ENCODE data around the gene KRTAP19-6. TPM values are rescaled to one million over a fixed set of nuclear protein-coding genes. Genes with fewer than 3 reads are reported as not detected.
"Not testable (repeated sequence)": the region's sequence is repeated elsewhere in the genome, so short reads cannot be mapped to it uniquely, and the experiment has no call there.

KRTAP19-6 gene
- total RNA-seq, result not detected

- no peak for DNase-seq
Measured at GRCh38 chr21:30541764-30542163, at the start of gene KRTAP19-6. Gene KRTAP19-6, minus strand, starts transcription at chr21:30541864. Its CDS starts 31 bp downstream, at chr21:30541833.

- no peak for DNase-seq
Measured at GRCh38 chr21:30590297-30590696, 48.6 kb upstream of the KRTAP19-6 start, which contains the start of gene KRTAP22-2. Gene KRTAP22-2, minus strand, starts transcription at chr21:30590397.

- DNase-seq, result no peak
Measured at GRCh38 chr21:30582870-30583269, 41.2 kb upstream of the KRTAP19-6 start.

GRCh38 chr21:30580132-30580531 lies 38.5 kb upstream of the KRTAP19-6 start:
- DNase-seq, result no peak

- no peak for DNase-seq
Measured at GRCh38 chr21:30579346-30579745, 37.7 kb upstream of the KRTAP19-6 start.

DNA sequence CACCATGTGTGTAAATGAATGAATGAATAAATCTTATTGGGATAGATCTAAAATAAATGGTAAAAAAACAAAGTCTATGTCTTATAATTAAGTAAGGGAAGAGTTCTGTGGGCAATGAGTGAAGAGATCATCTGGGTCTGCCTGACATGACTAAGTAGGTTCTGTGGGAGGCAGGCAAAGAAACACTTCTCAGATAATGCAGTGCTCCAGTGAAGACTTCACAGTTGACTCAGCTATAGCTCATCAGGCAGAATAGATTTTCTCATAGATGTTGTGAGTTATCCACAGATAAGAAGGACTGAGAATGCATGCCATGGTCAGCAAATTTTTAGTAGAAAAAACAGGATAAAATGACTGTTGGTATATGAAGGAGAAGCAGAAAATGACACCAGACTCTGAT lies 36.1 kb upstream of the KRTAP19-6 start:
- no peak for DNase-seq

GRCh38 chr21:30567617-30568016 lies 26.0 kb upstream of the KRTAP19-6 start:
- no peak for DNase-seq

GRCh38 chr21:30563630-30564029 lies 22.0 kb upstream of the KRTAP19-6 start:
- DNase-seq, result no peak

DNA sequence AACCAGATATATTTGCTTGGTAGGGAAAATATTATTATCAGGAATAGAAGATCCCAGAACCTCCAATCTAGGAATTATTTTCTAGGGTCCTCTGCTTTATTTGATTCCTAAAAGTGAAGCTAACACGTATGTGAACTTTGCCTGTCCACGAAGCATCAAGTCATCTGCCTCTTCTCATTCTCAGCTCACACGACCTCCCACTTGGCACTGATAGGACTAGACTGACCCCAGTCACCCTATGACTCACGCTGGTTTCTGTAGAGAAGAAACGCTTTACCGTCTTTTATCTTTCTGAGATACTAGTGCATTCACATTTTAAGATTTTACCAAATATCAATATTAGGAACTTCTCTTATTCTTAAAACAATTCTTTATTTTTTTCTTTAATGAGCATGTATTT lies 21.4 kb upstream of the KRTAP19-6 start:
- DNase-seq, result no peak

DNA sequence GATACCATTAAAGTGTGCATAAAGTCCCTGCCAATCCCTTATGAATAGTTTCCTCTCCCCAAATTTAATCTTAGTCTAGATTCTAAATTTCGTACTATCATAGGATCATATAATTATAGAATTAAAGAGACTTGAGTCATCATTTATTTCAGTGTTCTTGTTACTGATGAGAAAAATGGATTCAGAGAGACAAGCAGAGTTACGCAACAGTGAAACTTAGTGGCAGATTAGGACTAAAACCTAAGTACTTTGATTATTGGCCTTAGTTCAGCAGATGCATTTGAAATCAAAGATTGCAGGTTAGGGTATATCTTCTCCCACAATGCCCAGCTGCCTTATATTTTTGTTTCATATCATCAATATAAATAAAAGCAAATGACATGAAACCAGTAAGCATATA lies 20.3 kb upstream of the KRTAP19-6 start:
- no peak for DNase-seq

DNA sequence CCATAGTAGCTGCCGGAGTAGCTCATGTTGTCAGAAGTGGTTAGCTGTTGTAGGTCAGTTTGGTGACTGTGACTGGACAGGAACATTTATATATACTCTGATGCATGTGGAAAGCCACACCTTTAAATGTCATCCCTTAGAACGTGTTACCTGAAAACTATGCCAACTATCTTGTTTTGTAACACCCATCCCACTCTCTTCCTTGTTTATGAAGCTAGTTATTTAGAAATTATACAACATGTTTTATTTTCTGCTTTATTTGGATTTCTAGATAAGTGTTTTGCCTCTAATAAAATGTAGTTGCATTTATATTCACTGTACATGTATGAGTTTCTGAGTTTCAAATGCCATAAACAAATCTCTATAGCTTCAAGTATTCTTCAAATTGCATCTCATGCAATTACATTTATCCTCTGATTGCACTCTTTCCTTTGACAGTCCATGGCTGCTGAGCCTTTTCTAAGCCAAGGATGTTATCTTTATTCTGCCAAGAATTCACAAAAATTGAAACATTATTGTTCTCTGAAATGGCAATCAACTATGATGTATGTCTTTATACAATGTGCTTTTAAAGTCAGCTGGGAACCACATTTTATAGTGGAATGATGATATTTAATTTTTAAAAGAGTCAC lies 19.7 kb upstream of the KRTAP19-6 start, which contains the start of gene KRTAP19-7:
KRTAP19-7 (minus strand) TSS at position 51 of the 632 bp plus-strand sequence; CDS start at position 26, 25 bp downstream.
- DNase-seq, result no peak

GRCh38 chr21:30555095-30555494 lies 13.4 kb upstream of the KRTAP19-6 start:
- DNase-seq, result no peak

DNA sequence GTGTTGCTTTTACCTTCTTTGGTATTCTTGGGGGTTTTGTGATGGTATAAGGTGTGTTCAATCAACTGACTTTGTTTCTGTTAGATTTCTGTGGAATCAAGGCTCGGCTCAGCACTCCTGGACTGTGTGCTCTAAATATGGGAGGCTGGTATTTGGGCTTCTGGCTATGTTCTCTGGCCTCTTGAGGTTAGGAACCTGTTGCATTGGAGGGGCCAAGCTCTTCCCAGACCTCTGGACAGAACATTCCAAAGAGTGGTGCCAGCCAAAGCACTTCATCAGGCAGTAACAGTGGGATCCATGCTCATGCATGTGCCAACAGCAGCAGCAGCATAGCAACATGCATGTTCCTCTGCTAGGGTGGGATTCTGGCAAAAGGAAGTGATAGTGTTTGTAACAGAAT lies 11.1 kb upstream of the KRTAP19-6 start:
- DNase-seq, result no peak

DNA sequence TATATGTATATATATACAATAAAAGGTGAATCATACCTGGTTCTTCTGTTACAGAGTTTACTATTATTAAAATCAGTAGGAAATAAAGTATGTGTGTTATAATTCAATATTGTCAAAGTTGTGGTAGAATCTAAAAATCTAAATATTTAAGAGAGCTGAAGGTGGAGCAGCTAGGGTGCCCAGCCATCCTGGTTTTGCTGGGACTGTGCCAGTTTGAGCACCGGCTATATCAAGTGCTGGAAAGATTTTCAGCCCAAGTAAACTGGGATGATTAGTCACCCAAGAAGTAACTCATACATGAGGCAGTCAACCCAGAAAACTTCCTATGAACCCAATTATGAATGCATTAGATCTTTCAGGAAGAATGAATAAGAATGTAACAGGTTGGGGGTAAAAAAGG lies 22.8 kb downstream of the KRTAP19-6 start:
- no peak for DNase-seq

DNA sequence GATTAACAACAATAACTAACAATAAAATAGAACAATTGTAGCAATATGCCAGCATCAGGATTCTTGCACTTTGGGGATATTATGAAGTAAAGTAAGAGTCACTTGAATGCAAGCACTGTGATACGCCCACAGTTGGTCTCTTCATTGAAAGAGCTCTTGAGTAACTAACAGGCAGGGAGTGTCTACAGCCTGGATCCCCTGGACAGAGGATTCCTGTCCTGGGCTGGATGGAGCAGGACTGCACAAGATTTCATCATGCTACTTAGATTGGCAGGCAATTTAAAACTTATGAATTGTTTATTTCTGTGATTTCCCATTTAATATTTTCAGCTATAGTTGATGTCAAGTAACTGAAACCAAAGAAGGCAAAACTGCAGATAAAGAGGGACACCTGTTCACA lies 26.0 kb downstream of the KRTAP19-6 start:
- no peak for DNase-seq

- DNase-seq, result not testable (repeated sequence)
Measured at GRCh38 chr21:30505621-30506205, 36.0 kb downstream of the KRTAP19-6 start.

DNA sequence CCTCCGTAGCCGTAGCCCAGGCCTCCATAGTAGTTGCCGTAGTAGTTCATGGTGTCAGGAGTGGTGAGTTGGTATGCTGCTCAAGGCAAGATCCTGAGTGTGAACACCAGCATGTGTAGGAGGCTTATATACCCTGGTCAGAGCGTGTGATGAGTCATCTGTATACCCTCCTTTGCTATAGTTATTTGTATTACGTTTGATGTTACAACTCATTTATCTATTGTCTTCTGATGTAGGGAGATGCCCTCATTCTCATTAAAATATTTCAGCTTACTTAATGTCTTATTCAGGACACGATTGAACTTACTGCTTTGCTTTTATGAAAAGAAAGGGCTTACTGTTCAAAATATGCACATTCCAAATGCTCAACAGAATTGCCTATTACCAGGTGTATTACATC lies 39.6 kb downstream of the KRTAP19-6 start, which contains the start of gene KRTAP19-5:
KRTAP19-5 (minus strand) TSS at position 101 of the 400 bp plus-strand sequence; CDS start at position 50, 51 bp downstream.
- DNase-seq, result no peak

DNA sequence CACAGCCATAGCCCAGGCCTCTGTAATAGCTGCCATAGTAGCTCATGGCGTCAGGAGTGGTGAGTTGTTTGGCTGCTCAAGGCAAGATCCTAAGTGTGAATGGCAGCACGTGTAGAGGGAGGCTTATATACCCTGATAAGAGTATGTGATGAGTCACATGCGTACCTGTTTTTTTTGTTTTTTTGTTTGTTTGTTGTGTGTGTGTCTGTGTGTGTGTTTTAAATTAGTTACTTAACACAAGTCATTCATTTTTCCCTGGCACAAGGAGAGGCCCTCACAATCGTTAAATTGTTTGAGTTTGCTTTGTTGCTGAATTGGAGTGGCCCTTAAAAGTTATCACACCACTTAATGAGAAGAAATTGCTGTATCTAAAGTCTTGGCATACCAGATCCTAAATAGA lies 44.6 kb downstream of the KRTAP19-6 start, which contains the start of gene KRTAP19-4:
KRTAP19-4 (minus strand) TSS at position 101 of the 400 bp plus-strand sequence; CDS start at position 46, 55 bp downstream.
- no peak for DNase-seq

GRCh38 chr21:30491963-30492428 lies 49.7 kb downstream of the KRTAP19-6 start, which contains the start of gene KRTAP19-3:
Gene KRTAP19-3, minus strand, starts transcription at chr21:30492013. Its CDS starts 56 bp downstream, at chr21:30491957.
- DNase-seq, result no peak
